Lower lobe of right lung (tissue), 2 donors: Measurements from ENCODE around the gene LINC00305. TPM values are rescaled to one million over a fixed set of nuclear protein-coding genes. Genes with fewer than 3 reads are reported as not detected.

Experiments
- ATAC-seq, 2 donors: fragments of 200-7000 bp; cut with Tn5 transposase; one replicate each; pipeline ENCODE4 v1.9.1; 2020 to 2022; ENCODE audit warnings: mild to moderate bottlenecking in 2 of 2, moderate library complexity in 2 of 2
- DNase-seq: peaks from one replicate; pipeline ENCODE4 v3.0.0-alpha.2; 2020
- H3K27ac ChIP-seq: fragments of 200-600 bp; one replicate; pipeline ENCODE4 v1.8.0; 2022
- H3K27me3 ChIP-seq: fragments of 200-600 bp; one replicate; pipeline ENCODE4 v1.8.0; 2022; ENCODE audit warnings: low read depth
- H3K36me3 ChIP-seq: fragments of 200-600 bp; one replicate; pipeline ENCODE4 v1.8.0; 2022; ENCODE audit warnings: mild to moderate bottlenecking
- H3K4me1 ChIP-seq: fragments of 200-600 bp; one replicate; pipeline ENCODE4 v1.8.0; 2022
- H3K4me3 ChIP-seq: fragments of 200-600 bp; one replicate; pipeline ENCODE4 v1.8.0; 2022; ENCODE audit warnings: mild to moderate bottlenecking
- H3K9me3 ChIP-seq: fragments of 200-600 bp; one replicate; pipeline ENCODE4 v1.8.0; 2022
- CTCF ChIP-seq: fragments of 200-600 bp; IDR thresholded peaks from one replicate; pipeline ENCODE4 v1.8.0; 2022; ENCODE audit warnings: antibody characterized with exemption, mild to moderate bottlenecking
- intact Hi-C: fragments of 100-400 bp; cut with DNase I; formaldehyde crosslinking; loops from one replicate; pipeline ENCODE4 v1.11.0; 2022
- total RNA-seq: library from RNA; stranded (reverse); fragmentation: NEBNext Ultra II Directional; extraction: Animal tissue kit (Norgen Biotek cat#: 25700); gene quantifications from one replicate; pipeline ENCODE4 v1.2.1, GENCODE V29; 2021
- donor health status: DM: no; HTN: yes; CAD: no; lungs with severe emphysema.

The LINC00305 gene
- total RNA-seq, 1 donor from 2014 or later: not detected

DNA sequence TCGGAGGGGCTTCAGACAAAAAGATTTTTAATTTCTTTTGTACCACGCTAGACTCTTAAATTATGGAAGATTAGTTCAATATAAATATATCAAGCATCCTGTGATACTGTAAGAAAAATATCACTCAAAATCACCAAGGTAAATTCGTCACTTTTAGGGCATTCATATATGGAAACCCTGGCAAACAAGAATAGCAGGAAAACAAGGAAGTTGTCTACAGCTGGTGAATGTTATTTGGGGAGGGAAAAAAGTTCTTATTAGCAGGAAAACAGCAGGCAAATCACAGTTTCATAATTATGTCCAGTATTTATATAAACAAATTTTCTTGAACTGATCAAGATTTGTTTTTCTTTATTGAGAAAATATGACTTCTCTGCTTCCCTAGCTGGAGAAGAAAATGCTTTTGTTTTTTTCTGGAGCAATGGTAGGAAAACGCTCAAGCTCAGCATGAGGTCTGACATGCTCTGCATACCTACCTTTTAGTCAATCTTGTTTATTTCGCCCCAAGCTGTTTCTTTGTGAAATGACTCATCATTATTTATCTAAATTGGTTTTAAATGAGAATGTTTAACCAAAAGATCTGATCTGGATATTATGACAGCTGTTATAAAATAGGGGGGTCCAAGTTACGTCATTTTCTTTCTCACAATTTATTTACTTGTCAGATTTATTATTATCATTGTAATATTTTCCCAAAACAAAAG is 14.7 kb downstream of the LINC00305 start:
- intact Hi-C loops: no loop called here
- Histone ChIP-seq H3K4me1 (no peaks in the 10 kb centered on the region), H3K27ac (no peak overlapping the region), H3K9me3 (no peaks in the 10 kb centered on the region), H3K27me3 (no peaks in the 10 kb centered on the region), H3K4me3 (no peak overlapping the region), H3K36me3 (no peaks in the 10 kb centered on the region)
- no peak for ATAC-seq
- TF ChIP-seq CTCF: no peak
- no peak for DNase-seq

GRCh38 chr18:64132871-64133270 is 16.0 kb downstream of the LINC00305 start:
- no peak overlapping the region for H3K4me3 ChIP-seq
- no peak for DNase-seq

DNA sequence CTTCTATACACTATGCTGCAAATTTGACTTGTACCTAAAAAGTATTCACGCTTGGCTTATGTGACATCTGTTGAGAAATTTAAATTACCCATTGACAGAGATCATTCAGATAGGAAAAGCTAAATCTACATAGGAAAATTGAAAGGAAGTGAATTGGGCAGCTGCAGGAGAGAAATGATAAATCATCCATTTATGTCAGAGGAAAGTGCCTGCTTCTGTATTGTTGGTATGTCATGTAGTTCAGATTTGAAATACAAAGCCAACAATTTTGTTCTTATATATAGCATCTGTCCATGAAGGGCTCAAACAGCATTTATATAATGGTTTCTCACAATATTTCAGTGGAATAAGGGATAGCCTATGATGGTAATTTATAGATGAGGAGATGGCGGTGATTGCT is 17.6 kb downstream of the LINC00305 start:
- Histone ChIP-seq H3K9me3 (no peaks in the 10 kb centered on the region), H3K27ac (no peak overlapping the region), H3K27me3 (no peaks in the 10 kb centered on the region), H3K4me1 (no peaks in the 10 kb centered on the region), H3K4me3 (no peak overlapping the region), H3K36me3 (no peaks in the 10 kb centered on the region)
- DNase-seq (no peak), ATAC-seq (no peak)
- intact Hi-C loops: no loop called here
- TF ChIP-seq CTCF: no peak

More at GRCh38 chr18:64132871-64133270, 16.0 kb downstream of the LINC00305 start:
- TF ChIP-seq CTCF: no peak
- Histone ChIP-seq H3K27me3 (no peaks in the 10 kb centered on the region), H3K4me1 (no peaks in the 10 kb centered on the region), H3K9me3 (no peaks in the 10 kb centered on the region), H3K36me3 (no peaks in the 10 kb centered on the region), H3K27ac (no peak overlapping the region)
- no peak for ATAC-seq
- intact Hi-C loops: no loop called here

GRCh38 chr18:64127172-64127571 is 21.7 kb downstream of the LINC00305 start:
- H3K36me3 ChIP-seq: no peaks in the 10 kb centered on the region
- intact Hi-C loops: no loop called here
- no peaks in the 10 kb centered on the region for H3K27me3 ChIP-seq
- no peak overlapping the region for H3K4me3 ChIP-seq
- no peaks in the 10 kb centered on the region for H3K9me3 ChIP-seq
- no peak for ATAC-seq
- TF ChIP-seq CTCF: no peak
- H3K27ac ChIP-seq: no peak overlapping the region
- DNase-seq: no peak
- no peaks in the 10 kb centered on the region for H3K4me1 ChIP-seq

DNA sequence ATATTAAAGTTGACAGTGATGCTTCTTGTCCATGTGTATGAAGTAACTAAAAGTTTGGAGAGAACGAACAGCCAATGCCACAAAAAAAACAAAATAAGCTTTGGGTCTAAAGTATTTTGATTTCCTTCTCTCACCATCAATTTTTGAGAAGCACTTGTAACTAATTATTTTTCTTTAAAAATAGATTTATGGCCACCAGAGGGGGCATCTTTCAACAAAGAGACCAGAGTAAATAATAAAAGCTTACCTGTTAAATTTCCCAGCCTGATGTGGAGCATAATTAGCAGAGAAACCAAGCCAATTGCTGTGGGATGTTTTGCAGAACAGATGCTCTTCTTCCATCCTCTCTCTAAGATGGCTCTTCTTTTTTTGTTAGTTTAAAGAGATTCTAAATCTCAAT is 29.0 kb downstream of the LINC00305 start:
- H3K9me3 ChIP-seq: no peaks in the 10 kb centered on the region
- no peak overlapping the region for H3K4me3 ChIP-seq
- H3K27ac ChIP-seq: no peak overlapping the region
- no peaks in the 10 kb centered on the region for H3K4me1 ChIP-seq
- DNase-seq (no peak), ATAC-seq (no peak)
- no peaks in the 10 kb centered on the region for H3K36me3 ChIP-seq
- H3K27me3 ChIP-seq: no peaks in the 10 kb centered on the region
- intact Hi-C loops: no loop called here
- TF ChIP-seq CTCF: no peak
